Endothelial cell of umbilical vein (primary cell): Measurements from ENCODE around the gene SAV1. TPM values are rescaled to one million over a fixed set of nuclear protein-coding genes. Genes with fewer than 3 reads are reported as not detected.

Source experiments
- BruUV-seq: library from RNA; stranded (reverse); fragments of 400-500 nt; replicated peaks from 2 replicates; lab custom pipeline; 2021; lab: Mats Ljungman, UMichigan
- CTCF ChIA-PET: fragments of 300-600, 350-600 bp; sonication (Branson Sonifier 250); formaldehyde crosslinking; loops from one replicate; lab custom pipeline; 2021; ENCODE audit warnings: antibody characterized with exemption, inconsistent platforms; lab: Charles Lee
- POLR2A ChIA-PET: fragments of 300-600, 350-600 bp; sonication (Branson Sonifier 250); formaldehyde crosslinking; loops from one replicate; lab custom pipeline; 2021; ENCODE audit warnings: antibody characterized with exemption, inconsistent platforms; lab: Charles Lee
- DNase-seq: peaks from one replicate; pipeline ENCODE4 v3.0.0-alpha.2; 2011; ENCODE audit warnings: low read depth, low spot score
- FAIRE-seq: peaks from 2 replicates; lab custom pipeline; 2011; peaks lifted over from hg19 to GRCh38; lab: Jason Lieb, UNC
- H2AFZ ChIP-seq: 2 replicates; pipeline ENCODE4 v1.6.0; 2012; ENCODE audit warnings: low read depth, low read length, control low read depth, inconsistent platforms
- H3K27ac ChIP-seq: 2 replicates; pipeline ENCODE4 v1.5.1; 2011; ENCODE audit warnings: low read depth, mild to moderate bottlenecking, control low read depth, low read length, moderate library complexity; ENCODE audit not compliant: insufficient read depth
- H3K27me3 ChIP-seq, 2 experiments: 2 replicates each; pipeline versions ENCODE4 v1.6.0 to v1.6.1; 2011; ENCODE audit warnings: low read length in 2 of 2, mixed read lengths in 1 of 2; ENCODE audit not compliant: control insufficient read depth in 2 of 2, insufficient read depth in 2 of 2
- H3K36me3 ChIP-seq, 2 experiments: 2 replicates in 1 of 2; 3 replicates in 1 of 2; pipeline ENCODE4 v1.5.1; 2011; ENCODE audit warnings: low read length in 2 of 2, mild to moderate bottlenecking in 1 of 2, moderate library complexity in 1 of 2; ENCODE audit not compliant: control insufficient read depth in 2 of 2, insufficient read depth in 2 of 2; ENCODE audit errors: extremely low read depth in 1 of 2
- H3K4me1 ChIP-seq: 3 replicates; pipeline ENCODE4 v1.5.1; 2011; ENCODE audit warnings: mild to moderate bottlenecking, low read length; ENCODE audit not compliant: control insufficient read depth, insufficient read depth; ENCODE audit errors: extremely low read depth
- H3K4me2 ChIP-seq: 2 replicates; pipeline ENCODE4 v1.6.1; 2011; ENCODE audit warnings: low read length, control low read depth, mixed read lengths; ENCODE audit not compliant: insufficient read depth
- H3K4me3 ChIP-seq, 3 experiments: fragments of 200-600 bp in 1 of 3; sonication (generic), shearing (Covaris generic) in 1 of 3; replicated peaks in 1 of 3; 2 replicates each; pipeline ENCODE4 v1.5.1; 2011 to 2016; ENCODE audit warnings: control low read depth in 3 of 3, low read length in 3 of 3, mild to moderate bottlenecking in 2 of 3, inconsistent platforms in 1 of 3, low read depth in 1 of 3, moderate library complexity in 1 of 3; ENCODE audit not compliant: insufficient read depth in 1 of 3
- H3K79me2 ChIP-seq: 2 replicates; pipeline ENCODE4 v1.6.0; 2012; ENCODE audit warnings: low read length, inconsistent platforms; ENCODE audit not compliant: control insufficient read depth, insufficient read depth
- H3K9ac ChIP-seq: replicated peaks from 2 replicates; pipeline ENCODE3; 2011; ENCODE audit warnings: low read length, control low read depth; ENCODE audit not compliant: insufficient read depth; ENCODE audit errors: extremely low read depth
- H3K9me1 ChIP-seq: replicated peaks from 3 replicates; pipeline ENCODE4 v1.6.0; 2011; ENCODE audit warnings: mild to moderate bottlenecking, low read length; ENCODE audit not compliant: control insufficient read depth, insufficient read depth; ENCODE audit errors: extremely low read depth
- H3K9me3 ChIP-seq: replicated peaks from 2 replicates; pipeline ENCODE4 v1.5.1; 2012; ENCODE audit warnings: low read length, inconsistent platforms; ENCODE audit not compliant: control insufficient read depth, insufficient read depth
- H4K20me1 ChIP-seq: replicated peaks from 2 replicates; pipeline ENCODE3; 2011; ENCODE audit warnings: mild to moderate bottlenecking, low read length; ENCODE audit not compliant: control insufficient read depth, insufficient read depth; ENCODE audit errors: extremely low read depth
- CTCF ChIP-seq, 2 donors: IDR thresholded peaks; 1 replicate in 1 of 2; 2 replicates in 1 of 2; pipeline ENCODE4 v1.5.1; 2011; ENCODE audit warnings: low read length in 2 of 2, mild to moderate bottlenecking in 2 of 2, moderate library complexity in 2 of 2, control low read depth in 1 of 2, inconsistent platforms in 1 of 2, low read depth in 1 of 2; ENCODE audit not compliant: insufficient read depth in 1 of 2; ENCODE audit errors: extremely low read depth in 1 of 2
- FOS ChIP-seq: IDR thresholded peaks from 2 replicates; pipeline ENCODE4 v1.6.1; 2011; ENCODE audit warnings: mild to moderate bottlenecking, low read length, moderate library complexity, borderline replicate concordance; ENCODE audit not compliant: insufficient read depth
- GATA2 ChIP-seq: IDR thresholded peaks from 2 replicates; pipeline ENCODE4 v1.7.0; 2011; ENCODE audit warnings: low read depth, mild to moderate bottlenecking, moderate library complexity, mixed read lengths, low read length; ENCODE audit not compliant: insufficient read length, insufficient read depth
- MAX ChIP-seq: IDR thresholded peaks from 2 replicates; pipeline ENCODE4 v1.6.1; 2011; ENCODE audit not compliant: insufficient read depth, insufficient read length
- MYC ChIP-seq: IDR thresholded peaks from one replicate; pipeline ENCODE4 v1.6.1; 2011; ENCODE audit warnings: mild to moderate bottlenecking, low read depth, low read length
- dilution Hi-C: fragments of 300-500 bp; cut with MboI; formaldehyde crosslinking; loops from one replicate; pipeline ENCODE4 v1.15.0; 2019; ENCODE audit warnings: low sequenced_read_pairs; ENCODE audit not compliant: extremely low pct_ligation_motif_present
- intact Hi-C: fragments of 100-400 bp; cut with micrococcal nuclease; formaldehyde crosslinking; loops from one replicate; pipeline ENCODE4 v1.10.0; 2022
- polyA plus RNA-seq, 4 experiments: library from polyadenylated mRNA; depleted of rRNA in 3 of 4; stranded (reverse) in 3 of 4; unstranded in 1 of 4; fragments of >200 nt; gene quantifications; 2 replicates each; pipeline versions ENCODE4 v1.2.1 to v1.2.3, GENCODE V29; 2011 to 2012; ENCODE audit warnings: missing spikeins in 1 of 4
- total RNA-seq: library from RNA; stranded (reverse); gene quantifications from 2 replicates; pipeline ENCODE4 v1.2.3, GENCODE V29; 2021

Gene SAV1
- total and polyA plus RNA-seq, 2 donors (not counting 3 experiments of a cell fraction or from before 2014, with no cell fraction given) = 7.1 to 31.0 TPM

GRCh38 chr14:50600849-50601248, 67.3 kb downstream of the SAV1 start:
- H3K27me3 ChIP-seq = no peaks in the 10 kb centered on the region
- no peak for TF ChIP-seq GATA2
- TF ChIP-seq MYC = no peak
- no peak for TF ChIP-seq CTCF (IDR thresholded peaks at IDR 0.05; ENCODE audit: extremely low read depth in 1 of 2, insufficient read depth in 1 of 2, low read depth in 1 of 2, low read length in 2 of 2)
- no peak for TF ChIP-seq MAX
- TF ChIP-seq FOS = no peak
- H3K4me3 ChIP-seq = no peak overlapping the region
- intact Hi-C loops = loop anchor here (1.0 to 2.0 kb wide), 4 partner anchors 113 to 260 kb away; no protein-coding TSS in a partner anchor
- no peaks in the 10 kb centered on the region for H3K36me3 ChIP-seq
- POLR2A ChIA-PET = interaction anchor here (1.5 kb wide), 1 partner anchor 67 kb away, joined by 4 read pairs; the partner anchor contains the start of gene SAV1
- no peaks in the 10 kb centered on the region for H3K9me3 ChIP-seq
- H3K4me2 ChIP-seq = no peak overlapping the region
- H4K20me1 ChIP-seq = no peaks in the 10 kb centered on the region
- BruUV-seq = no TSS peak
- FAIRE-seq (no peak), DNase-seq (no peak)
- H3K79me2 ChIP-seq = no peaks in the 10 kb centered on the region
- CTCF ChIA-PET = interaction anchor here (0.7 to 2.8 kb wide), 23 partner anchors 9 to 261 kb away, joined by 3 to 76 read pairs (median 4); no protein-coding TSS in a partner anchor
- H2AFZ ChIP-seq = no peak overlapping the region
- no peak overlapping the region for H3K9ac ChIP-seq
- peaks cover 12% of the 10 kb centered on the region for H3K4me1 ChIP-seq
- no peaks in the 10 kb centered on the region for H3K9me1 ChIP-seq
- dilution Hi-C loops = no loop called here
- no peak overlapping the region for H3K27ac ChIP-seq
